Measurements from ENCODE around the gene FBXW10.
"Not testable (repeated sequence)": the region's sequence is repeated elsewhere in the genome, so short reads cannot be mapped to it uniquely, and the experiment has no call there.

FBXW10 gene

GRCh38 chr17:18755969-18756368 lies 12.1 kb downstream of the FBXW10 start:
- not testable (repeated sequence) for DNase-seq

- not testable (repeated sequence) for DNase-seq
Observed at GRCh38 chr17:18757368-18758044, 13.7 kb downstream of the FBXW10 start.

GRCh38 chr17:18758344-18758743 lies 14.5 kb downstream of the FBXW10 start:
- not testable (repeated sequence) for DNase-seq

- not testable (repeated sequence) for DNase-seq
Observed at GRCh38 chr17:18760221-18760620, 16.4 kb downstream of the FBXW10 start.

- not testable (repeated sequence) for DNase-seq
Observed at GRCh38 chr17:18770572-18770971, 26.7 kb downstream of the FBXW10 start.

- DNase-seq = not testable (repeated sequence)
Observed at GRCh38 chr17:18771066-18771465, 27.2 kb downstream of the FBXW10 start.

- DNase-seq = no peak
Observed at GRCh38 chr17:18772471-18772870, 28.6 kb downstream of the FBXW10 start.

GRCh38 chr17:18780991-18781718 lies 37.3 kb downstream of the FBXW10 start, which contains the start of gene TVP23B:
TVP23B (plus strand) TSS chr17:18781183; CDS start chr17:18781294, 111 bp downstream.
- peak; percentile 96 for DNase-seq

GRCh38 chr17:18781805-18782204 lies 38.0 kb downstream of the FBXW10 start:
- not testable (repeated sequence) for DNase-seq

GRCh38 chr17:18785933-18786332 lies 42.1 kb downstream of the FBXW10 start:
- DNase-seq = not testable (repeated sequence)

- not testable (repeated sequence) for DNase-seq
Observed at GRCh38 chr17:18786890-18787289, 43.0 kb downstream of the FBXW10 start.

GRCh38 chr17:18791402-18791801 lies 47.5 kb downstream of the FBXW10 start:
- DNase-seq = not testable (repeated sequence)

- DNase-seq = peak; percentile 10
Observed at GRCh38 chr17:18794841-18795240, 51.0 kb downstream of the FBXW10 start.

- not testable (repeated sequence) for DNase-seq
Observed at GRCh38 chr17:18796887-18797286, 53.0 kb downstream of the FBXW10 start.

GRCh38 chr17:18803458-18804245 lies 59.8 kb downstream of the FBXW10 start:
- not testable (repeated sequence) for DNase-seq

GRCh38 chr17:18815924-18816323 lies 72.1 kb downstream of the FBXW10 start:
- DNase-seq = peak; percentile 62

- peak; percentile 81 for DNase-seq
Observed at GRCh38 chr17:18816489-18817371, 72.9 kb downstream of the FBXW10 start.

- not testable (repeated sequence) for DNase-seq
Observed at GRCh38 chr17:18821430-18821829, 77.6 kb downstream of the FBXW10 start.

- DNase-seq = not testable (repeated sequence)
Observed at GRCh38 chr17:18827613-18828012, 83.8 kb downstream of the FBXW10 start.

Data from OCI-M1 (cell line).